Memory B cell (primary cell): ENCODE results near the gene EI24.
A peak's percentile ranks its signal among the peaks of the same experiment; 100 is the strongest.
"Not testable (repeated sequence)": the region's sequence is repeated elsewhere in the genome, so short reads cannot be mapped to it uniquely, and the experiment has no call there.

Source experiments
- ATAC-seq: fragments of 150-1000 bp; cut with Tn5 transposase; 2 replicates; pipeline ENCODE4 v1.10.0; 2021; ENCODE audit warnings: low read depth, mild to moderate bottlenecking, moderate library complexity
- DNase-seq, 2 donors: peaks; one replicate each; pipeline ENCODE4 v3.0.0; 2022; ENCODE audit warnings: low spot score in 2 of 2
- H3K27ac Mint-ChIP-seq: one replicate; pipeline ENCODE4 v1.8.0; 2022; ENCODE audit warnings: mild to moderate bottlenecking, moderate library complexity, mixed read lengths
- H3K27me3 Mint-ChIP-seq: one replicate; pipeline ENCODE4 v1.8.0; 2022; ENCODE audit warnings: mixed read lengths
- H3K36me3 Mint-ChIP-seq: one replicate; pipeline ENCODE4 v1.8.0; 2022; ENCODE audit warnings: mild to moderate bottlenecking, mixed read lengths
- H3K4me1 Mint-ChIP-seq: one replicate; pipeline ENCODE4 v1.8.0; 2022; ENCODE audit warnings: mixed read lengths
- H3K4me3 Mint-ChIP-seq: one replicate; pipeline ENCODE4 v1.8.0; 2022; ENCODE audit warnings: mild to moderate bottlenecking, moderate library complexity, mixed read lengths
- H3K9me3 Mint-ChIP-seq: one replicate; pipeline ENCODE4 v1.8.0; 2022; ENCODE audit warnings: mixed read lengths

EI24 gene

GRCh38 chr11:125562430-125562829 lies 6.8 kb upstream of the EI24 start:
- no peaks in the 10 kb centered on the region for H3K9me3 Mint-ChIP-seq
- peaks cover 2% of the 10 kb centered on the region for H3K4me1 Mint-ChIP-seq
- H3K36me3 Mint-ChIP-seq = no peaks in the 10 kb centered on the region
- H3K27me3 Mint-ChIP-seq = no peaks in the 10 kb centered on the region
- H3K27ac Mint-ChIP-seq = no peak overlapping the region
- no peak for DNase-seq
- ATAC-seq = no peak
- no peak overlapping the region for H3K4me3 Mint-ChIP-seq

GRCh38 chr11:125564357-125564756 lies 4.9 kb upstream of the EI24 start:
- Mint-ChIP-seq H3K9me3 (no peaks in the 10 kb centered on the region), H3K4me1 (peaks cover 5% of the 10 kb centered on the region), H3K4me3 (no peak overlapping the region), H3K36me3 (no peaks in the 10 kb centered on the region), H3K27me3 (no peaks in the 10 kb centered on the region), H3K27ac (no peak overlapping the region)
- ATAC-seq (no peak), DNase-seq (no peak)

DNA sequence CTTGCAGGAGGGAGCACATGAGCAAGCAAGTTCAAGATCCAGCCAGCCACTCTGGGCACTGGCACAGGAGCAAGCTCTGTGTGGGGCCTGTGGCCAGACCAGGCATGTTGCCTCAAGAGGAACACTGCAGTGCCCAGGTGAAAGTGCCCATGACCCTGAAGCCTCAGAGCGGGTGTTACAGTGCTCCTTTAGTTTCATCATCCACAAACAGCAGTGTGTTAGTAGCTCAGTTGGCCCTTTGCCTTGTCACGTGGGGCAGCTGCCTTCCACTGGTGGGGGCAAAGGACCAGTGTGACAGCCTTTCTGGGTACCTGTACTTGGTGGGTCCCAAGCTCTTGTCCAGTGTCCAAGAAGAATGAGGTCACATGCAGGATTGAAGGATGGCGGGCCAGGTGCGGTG lies 3.0 kb upstream of the EI24 start:
- ATAC-seq (no peak), DNase-seq (no peak)
- no peak overlapping the region for H3K27ac Mint-ChIP-seq
- H3K9me3 Mint-ChIP-seq = no peaks in the 10 kb centered on the region
- no peaks in the 10 kb centered on the region for H3K27me3 Mint-ChIP-seq
- H3K4me3 Mint-ChIP-seq = no peak overlapping the region
- H3K36me3 Mint-ChIP-seq = no peaks in the 10 kb centered on the region
- peaks cover 16% of the 10 kb centered on the region for H3K4me1 Mint-ChIP-seq

GRCh38 chr11:125569915-125570621 lies 791 bp downstream of the EI24 start:
- Mint-ChIP-seq H3K4me3 (peak overlapping the region; percentile 86), H3K27me3 (no peaks in the 10 kb centered on the region), H3K4me1 (peaks cover 16% of the 10 kb centered on the region), H3K27ac (peak overlapping the region; percentile 98), H3K36me3 (peaks cover 8% of the 10 kb centered on the region), H3K9me3 (no peaks in the 10 kb centered on the region)
- DNase-seq = no peak
- ATAC-seq = no peak

- ATAC-seq (no peak), DNase-seq (no peak)
- peaks cover 16% of the 10 kb centered on the region for H3K4me1 Mint-ChIP-seq
- no peaks in the 10 kb centered on the region for H3K27me3 Mint-ChIP-seq
- H3K9me3 Mint-ChIP-seq = no peaks in the 10 kb centered on the region
- no peak overlapping the region for H3K4me3 Mint-ChIP-seq
- peaks cover 11% of the 10 kb centered on the region for H3K36me3 Mint-ChIP-seq
- H3K27ac Mint-ChIP-seq = peak overlapping the region; percentile 98
Observed at GRCh38 chr11:125570952-125571351, 1.7 kb downstream of the EI24 start.

GRCh38 chr11:125572916-125573315 lies 3.6 kb downstream of the EI24 start:
- no peaks in the 10 kb centered on the region for H3K9me3 Mint-ChIP-seq
- peaks cover 14% of the 10 kb centered on the region for H3K4me1 Mint-ChIP-seq
- peaks cover 21% of the 10 kb centered on the region for H3K36me3 Mint-ChIP-seq
- DNase-seq (no peak), ATAC-seq (no peak)
- no peaks in the 10 kb centered on the region for H3K27me3 Mint-ChIP-seq
- no peak overlapping the region for H3K4me3 Mint-ChIP-seq
- no peak overlapping the region for H3K27ac Mint-ChIP-seq

DNA sequence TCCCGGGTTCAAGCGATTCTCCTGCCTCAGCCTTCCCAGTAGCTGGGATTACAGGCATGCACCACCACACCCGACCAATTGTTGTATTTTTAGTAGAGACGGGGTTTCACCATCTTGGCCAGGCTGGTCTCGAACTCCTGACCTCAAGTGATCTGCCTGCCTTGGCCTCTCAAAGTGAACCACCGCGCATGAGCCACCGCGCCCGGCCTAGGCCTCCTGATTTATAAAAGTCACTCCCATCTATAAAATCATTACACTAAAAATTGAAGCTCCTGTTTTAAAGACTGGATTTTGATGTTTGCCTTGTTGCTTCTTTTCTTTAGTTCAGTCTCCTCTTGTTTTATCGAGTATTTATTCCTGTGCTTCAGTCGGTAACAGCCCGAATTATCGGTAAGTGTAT lies 7.9 kb downstream of the EI24 start:
- H3K36me3 Mint-ChIP-seq = peaks cover 31% of the 10 kb centered on the region
- DNase-seq, H3K9me3 Mint-ChIP-seq, H3K27ac Mint-ChIP-seq, ATAC-seq, H3K27me3 Mint-ChIP-seq, H3K4me3 Mint-ChIP-seq, H3K4me1 Mint-ChIP-seq: not testable (repeated sequence)

DNA sequence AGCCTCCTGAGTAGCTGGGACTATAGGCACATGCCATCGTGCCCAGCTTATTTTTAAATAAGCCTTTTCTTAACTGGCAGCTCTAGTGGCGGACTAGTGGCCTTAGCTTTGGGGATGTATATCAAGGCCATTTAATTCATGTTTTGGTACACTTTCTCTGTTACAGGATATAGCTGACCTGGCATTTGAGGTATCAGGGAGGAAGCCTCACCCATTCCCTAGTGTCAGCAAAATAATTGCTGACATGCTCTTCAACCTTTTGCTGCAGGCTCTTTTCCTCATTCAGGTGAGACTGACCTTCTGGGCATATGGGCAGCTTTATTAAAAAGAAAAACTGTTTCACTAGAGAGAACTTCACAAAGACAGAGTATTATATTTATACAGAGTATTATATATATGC lies 9.5 kb downstream of the EI24 start:
- H3K36me3 Mint-ChIP-seq = peaks cover 36% of the 10 kb centered on the region
- ATAC-seq = no peak
- no peak overlapping the region for H3K27ac Mint-ChIP-seq
- H3K9me3 Mint-ChIP-seq = no peaks in the 10 kb centered on the region
- no peak for DNase-seq
- no peaks in the 10 kb centered on the region for H3K27me3 Mint-ChIP-seq
- H3K4me3 Mint-ChIP-seq = no peak overlapping the region
- H3K4me1 Mint-ChIP-seq = no peaks in the 10 kb centered on the region

GRCh38 chr11:125579811-125580210 lies 10.5 kb downstream of the EI24 start:
- Mint-ChIP-seq H3K27ac (no peak overlapping the region), H3K4me3 (no peak overlapping the region), H3K36me3 (peaks cover 33% of the 10 kb centered on the region), H3K27me3 (no peaks in the 10 kb centered on the region), H3K4me1 (no peaks in the 10 kb centered on the region), H3K9me3 (no peaks in the 10 kb centered on the region)
- ATAC-seq (no peak), DNase-seq (no peak)

- DNase-seq = no peak
- Mint-ChIP-seq H3K36me3 (peaks cover 18% of the 10 kb centered on the region), H3K27me3 (no peaks in the 10 kb centered on the region), H3K4me3 (no peak overlapping the region), H3K9me3 (no peaks in the 10 kb centered on the region), H3K4me1 (no peaks in the 10 kb centered on the region), H3K27ac (no peak overlapping the region)
- ATAC-seq = no peak
Observed at GRCh38 chr11:125583496-125583895, 14.2 kb downstream of the EI24 start.

DNA sequence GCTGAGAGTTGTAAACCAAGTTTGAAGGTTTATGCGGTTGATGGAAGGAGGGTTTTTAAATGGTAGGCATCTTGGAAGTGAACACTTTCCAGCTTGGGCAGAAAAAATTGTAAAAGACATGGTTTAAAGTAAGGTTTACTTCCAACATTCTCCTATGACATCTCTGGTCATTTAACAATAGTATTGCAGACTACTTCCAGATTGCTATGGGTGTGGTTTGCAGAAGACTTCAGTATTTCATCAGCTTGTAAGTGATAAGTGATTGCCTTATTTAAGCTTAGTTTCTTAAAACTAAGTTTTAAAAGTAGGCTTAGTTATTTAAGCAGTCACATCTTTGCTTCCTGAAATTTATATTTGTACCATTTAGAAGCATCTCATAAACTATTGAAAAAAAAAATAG lies 16.2 kb downstream of the EI24 start:
- Mint-ChIP-seq H3K27ac (no peak overlapping the region), H3K9me3 (no peaks in the 10 kb centered on the region), H3K36me3 (peaks cover 13% of the 10 kb centered on the region), H3K4me3 (no peak overlapping the region), H3K27me3 (no peaks in the 10 kb centered on the region), H3K4me1 (no peaks in the 10 kb centered on the region)
- no peak for ATAC-seq
- DNase-seq = no peak

DNA sequence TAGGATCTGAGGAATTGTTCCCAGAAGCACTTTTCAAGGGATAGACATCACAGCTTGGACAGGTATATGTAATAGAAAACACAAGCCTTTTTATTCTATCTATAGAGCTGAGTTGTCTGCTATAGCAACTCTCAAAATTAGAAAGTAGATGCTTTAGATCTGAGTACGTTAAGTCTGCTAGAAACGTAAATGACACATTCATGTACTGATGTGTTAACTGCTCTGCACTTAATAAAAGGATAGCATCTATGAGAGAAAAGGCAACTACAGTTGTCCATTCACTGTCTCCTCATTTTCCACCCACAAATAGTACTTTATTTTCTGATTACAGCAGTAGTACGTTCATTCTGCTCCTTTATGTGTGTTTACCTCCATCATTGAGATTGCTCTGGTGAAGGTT lies 17.3 kb downstream of the EI24 start:
- peaks cover 2% of the 10 kb centered on the region for H3K4me1 Mint-ChIP-seq
- ATAC-seq (no peak), DNase-seq (no peak)
- H3K27ac Mint-ChIP-seq = no peak overlapping the region
- no peaks in the 10 kb centered on the region for H3K27me3 Mint-ChIP-seq
- no peak overlapping the region for H3K4me3 Mint-ChIP-seq
- peaks cover 10% of the 10 kb centered on the region for H3K36me3 Mint-ChIP-seq
- no peaks in the 10 kb centered on the region for H3K9me3 Mint-ChIP-seq

DNA sequence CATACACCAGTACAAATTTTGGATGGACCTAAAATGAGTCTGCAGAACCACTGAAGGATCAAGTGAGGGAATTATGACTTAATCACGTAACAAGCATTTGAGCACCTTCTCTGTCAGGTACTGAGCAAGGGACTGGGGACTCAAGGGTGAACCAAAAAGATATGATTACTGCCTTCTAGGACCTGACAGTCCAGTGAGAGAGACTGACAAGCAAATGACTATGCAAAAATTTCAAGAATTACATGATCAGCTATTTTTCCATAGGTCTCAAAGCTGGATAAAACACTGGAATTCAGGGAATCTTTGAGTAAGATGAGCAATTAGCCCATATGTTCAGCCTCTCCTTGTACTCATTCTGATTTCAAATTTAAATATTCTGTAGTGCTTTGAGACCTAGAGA lies 18.2 kb downstream of the EI24 start:
- ATAC-seq = no peak
- no peak for DNase-seq
- Mint-ChIP-seq H3K27me3 (no peaks in the 10 kb centered on the region), H3K27ac (no peak overlapping the region), H3K36me3 (peaks cover 10% of the 10 kb centered on the region), H3K4me1 (peaks cover 4% of the 10 kb centered on the region), H3K9me3 (no peaks in the 10 kb centered on the region), H3K4me3 (no peak overlapping the region)

GRCh38 chr11:125588505-125588904 lies 19.2 kb downstream of the EI24 start:
- Mint-ChIP-seq H3K4me1 (peaks cover 10% of the 10 kb centered on the region), H3K9me3 (no peaks in the 10 kb centered on the region), H3K36me3 (peaks cover 5% of the 10 kb centered on the region), H3K27me3 (no peaks in the 10 kb centered on the region), H3K4me3 (no peak overlapping the region), H3K27ac (no peak overlapping the region)
- ATAC-seq (no peak), DNase-seq (no peak)

DNA sequence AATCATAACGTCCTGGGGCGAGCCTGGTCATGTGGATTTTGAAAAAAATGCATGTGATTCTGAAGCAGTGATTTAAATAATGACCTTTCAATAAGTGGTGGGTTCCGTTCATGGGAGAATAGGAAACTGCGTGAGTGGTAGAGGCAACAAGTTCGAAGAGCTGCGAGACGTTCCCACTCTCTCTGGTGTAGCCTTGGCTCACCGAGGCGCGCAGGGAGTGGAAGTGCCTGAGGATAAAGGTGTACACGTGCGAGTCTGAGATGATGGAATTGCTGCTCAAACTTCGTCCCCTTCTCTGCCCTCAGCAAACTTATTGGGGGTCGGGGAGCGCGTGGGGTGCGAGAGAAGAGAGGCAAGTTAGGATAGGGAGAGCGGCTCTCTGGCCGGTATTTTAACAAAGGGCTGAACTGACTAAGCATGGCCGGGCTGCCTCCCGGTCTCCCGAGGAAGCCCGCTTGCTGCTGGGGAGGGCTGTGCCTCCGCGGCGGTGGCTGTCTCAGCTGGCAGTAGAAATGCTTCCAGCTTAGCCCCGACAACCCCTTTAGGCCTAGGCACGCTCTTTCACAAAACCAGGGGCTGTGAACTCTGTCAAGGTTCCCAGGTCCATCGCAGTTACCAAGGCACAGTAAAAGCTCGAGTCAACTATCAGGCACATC lies 22.5 kb downstream of the EI24 start:
- Mint-ChIP-seq H3K36me3 (peaks cover 6% of the 10 kb centered on the region), H3K4me1 (peaks cover 27% of the 10 kb centered on the region), H3K9me3 (no peaks in the 10 kb centered on the region), H3K27me3 (no peaks in the 10 kb centered on the region), H3K27ac (peak overlapping the region; percentile 100), H3K4me3 (peak overlapping the region; percentile 96)
- ATAC-seq = peak; percentile 20
- DNase-seq = peak in 1 of 2 donors; percentile 35
